PC-3 (cell line): ENCODE data around the gene TMED7. TPM values are rescaled to one million over a fixed set of nuclear protein-coding genes. Genes with fewer than 3 reads are reported as not detected.

Experiments used
- ATAC-seq: fragments of 200-7000 bp; cut with Tn5 transposase; 2 replicates; pipeline ENCODE4 v1.9.1; 2020; ENCODE audit warnings: mild to moderate bottlenecking, moderate library complexity
- BruUV-seq: library from RNA; stranded (reverse); fragments of 400-500 nt; replicated peaks from 2 replicates; lab custom pipeline; 2021; lab: Mats Ljungman, UMichigan
- CTCF ChIA-PET: fragments of 300-600 bp; sonication (Branson Sonifier 250); formaldehyde crosslinking; loops from one replicate; lab custom pipeline; 2022; ENCODE audit warnings: antibody characterized with exemption; lab: Charles Lee
- POLR2A ChIA-PET: fragments of 300-600 bp; sonication (Branson Sonifier 250); formaldehyde crosslinking; loops from one replicate; lab custom pipeline; 2022; ENCODE audit warnings: antibody characterized with exemption; ENCODE audit not compliant: unreplicated experiment; lab: Charles Lee
- DNase-seq: peaks from one replicate; pipeline ENCODE4 v3.0.0-alpha.2; 2015
- H2AFZ ChIP-seq: fragments of 300-600 bp; sonication (generic); 2 replicates; pipeline ENCODE4 v1.6.0; 2016; ENCODE audit warnings: antibody characterized with exemption, low read length
- H3F3A ChIP-seq: fragments of 300-600 bp; sonication (generic); one replicate; pipeline ENCODE4 v1.6.0; 2017; ENCODE audit warnings: antibody characterized with exemption, low read length, control low read depth, mild to moderate bottlenecking; ENCODE audit not compliant: unreplicated experiment
- H3K27ac ChIP-seq: fragments of 300-600 bp; sonication (generic); 2 replicates; pipeline ENCODE4 v1.5.1; 2016; ENCODE audit warnings: mild to moderate bottlenecking, low read length
- H3K27me3 ChIP-seq: fragments of 300-600 bp; sonication (generic); 2 replicates; pipeline ENCODE4 v1.6.1; 2016; ENCODE audit warnings: low read length, mixed read lengths
- H3K36me3 ChIP-seq: fragments of 300-600 bp; sonication (generic); 2 replicates; pipeline ENCODE4 v1.6.1; 2016; ENCODE audit warnings: low read depth, mixed run types, low read length, mixed read lengths
- H3K4me1 ChIP-seq: fragments of 300-600 bp; sonication (generic); 2 replicates; pipeline ENCODE4 v1.5.1; 2016; ENCODE audit warnings: low read length; ENCODE audit not compliant: insufficient read depth
- H3K4me2 ChIP-seq: fragments of 300-600 bp; sonication (generic); 2 replicates; pipeline ENCODE4 v1.6.0; 2016; ENCODE audit warnings: low read length
- H3K4me3 ChIP-seq: fragments of 300-600 bp; sonication (generic); 2 replicates; pipeline ENCODE4 v1.5.1; 2016; ENCODE audit warnings: mild to moderate bottlenecking, low read length, mixed read lengths
- H3K79me2 ChIP-seq: fragments of 300-600 bp; sonication (generic); 2 replicates; pipeline ENCODE4 v1.6.1; 2017; ENCODE audit warnings: low read length, mixed read lengths
- H3K9ac ChIP-seq: fragments of 300-600 bp; sonication (generic); 2 replicates; pipeline ENCODE4 v1.6.0; 2016; ENCODE audit warnings: mild to moderate bottlenecking, low read length
- H3K9me2 ChIP-seq: fragments of 300-600 bp; sonication (generic); replicated peaks from 2 replicates; pipeline ENCODE4 v1.6.1; 2016; ENCODE audit warnings: mixed run types, low read length, mixed read lengths
- H3K9me3 ChIP-seq: fragments of 300-600 bp; sonication (generic); 2 replicates; pipeline ENCODE4 v1.6.1; 2016; ENCODE audit warnings: low read length, mixed read lengths
- H4K20me1 ChIP-seq: fragments of 300-600 bp; sonication (generic); 2 replicates; pipeline ENCODE4 v1.6.1; 2016; ENCODE audit warnings: low read length, mixed read lengths
- CTCF ChIP-seq: fragments of 300-600 bp; sonication (generic); conservative IDR thresholded peaks from 2 replicates; pipeline ENCODE4 v1.5.1; 2017; ENCODE audit warnings: antibody characterized with exemption, low read depth, mild to moderate bottlenecking, low read length
- EZH2 ChIP-seq: fragments of 300-600 bp; sonication (generic); IDR thresholded peaks from one replicate; pipeline ENCODE4 v1.6.1; 2017; ENCODE audit warnings: antibody characterized with exemption, mild to moderate bottlenecking, low read length; ENCODE audit not compliant: unreplicated experiment
- EZH2phosphoT487 ChIP-seq: fragments of 300-600 bp; sonication (generic); IDR thresholded peaks from 2 replicates; pipeline ENCODE4 v1.6.1; 2018; ENCODE audit warnings: mild to moderate bottlenecking, antibody characterized with exemption, low read length, borderline replicate concordance
- intact Hi-C: fragments of 100-400 bp; cut with micrococcal nuclease; formaldehyde crosslinking; loops from 2 replicates; pipeline ENCODE4 v1.9.0; 2023
- total RNA-seq: library from RNA; depleted of rRNA; stranded (reverse); fragments of >200 nt; gene quantifications from 2 replicates; pipeline ENCODE4 v1.2.3, GENCODE V29; 2014

The TMED7 gene
- total RNA-seq, 1 experiment from 2014 or later, result 234 TPM

DNA sequence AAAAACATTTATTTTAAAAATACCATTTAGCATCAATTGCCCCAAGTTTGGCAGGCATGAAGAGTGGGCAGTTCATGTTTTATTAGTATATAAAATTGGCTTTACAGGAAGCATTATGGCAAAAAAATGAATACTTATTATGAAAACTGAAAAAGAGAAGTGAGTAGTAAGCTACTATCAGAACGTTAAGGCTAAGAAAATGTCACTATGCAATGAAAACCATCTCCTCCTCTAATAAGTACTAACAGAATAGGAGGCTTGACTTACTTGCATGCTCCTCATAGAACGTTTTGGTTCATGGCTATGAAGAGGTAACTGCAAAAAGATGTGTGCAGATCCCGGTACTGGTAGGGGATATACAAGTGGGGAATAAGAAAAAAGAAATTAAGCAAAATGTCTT lies 47.2 kb downstream of the TMED7 start:
- H3F3A ChIP-seq, result no peaks in the 10 kb centered on the region
- no peak overlapping the region for H2AFZ ChIP-seq
- POLR2A ChIA-PET, result no interaction called here
- peaks cover 36% of the 10 kb centered on the region for H3K4me1 ChIP-seq
- no peaks in the 10 kb centered on the region for H3K79me2 ChIP-seq
- BruUV-seq, result no TSS peak
- no peak for DNase-seq
- no peak overlapping the region for H3K27ac ChIP-seq
- no peak overlapping the region for H3K4me3 ChIP-seq
- no peaks in the 10 kb centered on the region for H3K9me2 ChIP-seq
- intact Hi-C loops, result loop anchor here (2.0 kb wide), 1 partner anchor 34 kb away; the partner anchor contains the start of gene FEM1C
- CTCF ChIA-PET, result no interaction called here
- ATAC-seq, result no peak
- no peaks in the 10 kb centered on the region for H3K9me3 ChIP-seq
- H3K9ac ChIP-seq, result no peak overlapping the region
- H3K4me2 ChIP-seq, result no peak overlapping the region
- no peaks in the 10 kb centered on the region for H3K36me3 ChIP-seq
- H3K27me3 ChIP-seq, result no peaks in the 10 kb centered on the region
- TF ChIP-seq EZH2, result no peak
- TF ChIP-seq CTCF, result no peak
- TF ChIP-seq EZH2phosphoT487, result no peak
- H4K20me1 ChIP-seq, result no peaks in the 10 kb centered on the region

- intact Hi-C loops, result loop anchor here (2.0 kb wide), 1 partner anchor 33 kb away; the partner anchor contains the start of gene FEM1C
- Histone ChIP-seq H4K20me1 (no peaks in the 10 kb centered on the region), H3K27ac (no peak overlapping the region), H3K4me2 (no peak overlapping the region), H3K4me1 (peaks cover 36% of the 10 kb centered on the region), H3K36me3 (no peaks in the 10 kb centered on the region), H3F3A (no peaks in the 10 kb centered on the region), H3K9me3 (no peaks in the 10 kb centered on the region), H3K9me2 (no peaks in the 10 kb centered on the region), H3K4me3 (no peak overlapping the region), H3K79me2 (no peaks in the 10 kb centered on the region), H3K9ac (no peak overlapping the region), H2AFZ (no peak overlapping the region), H3K27me3 (no peaks in the 10 kb centered on the region)
- BruUV-seq, result no TSS peak
- TF ChIP-seq CTCF (no peak), EZH2phosphoT487 (no peak)
- ChIA-PET POLR2A (no interaction called here), CTCF (no interaction called here)
- DNase-seq (no peak), ATAC-seq (no peak)
Observed at GRCh38 chr5:115577741-115578140, 48.1 kb downstream of the TMED7 start.

GRCh38 chr5:115577329-115577728 lies 48.5 kb downstream of the TMED7 start:
- CTCF ChIA-PET, result no interaction called here
- TF ChIP-seq CTCF, result no peak
- no peak for TF ChIP-seq EZH2phosphoT487
- TF ChIP-seq EZH2, result no peak

More at GRCh38 chr5:115577329-115577728, 48.5 kb downstream of the TMED7 start:
- POLR2A ChIA-PET, result no interaction called here
- Histone ChIP-seq H3K79me2 (no peaks in the 10 kb centered on the region), H3K9me3 (no peaks in the 10 kb centered on the region), H3K27ac (no peak overlapping the region), H3K9me2 (no peaks in the 10 kb centered on the region), H2AFZ (no peak overlapping the region), H3F3A (no peaks in the 10 kb centered on the region), H3K36me3 (no peaks in the 10 kb centered on the region), H4K20me1 (no peaks in the 10 kb centered on the region), H3K27me3 (no peaks in the 10 kb centered on the region), H3K4me3 (no peak overlapping the region), H3K4me1 (peaks cover 36% of the 10 kb centered on the region), H3K4me2 (no peak overlapping the region), H3K9ac (no peak overlapping the region)
- DNase-seq, result no peak
- intact Hi-C loops, result no loop called here
- ATAC-seq, result no peak
- no TSS peak for BruUV-seq
